Naive thymus-derived CD8-positive, alpha-beta T cell (primary cell): Measurements from ENCODE around the gene STARD10. TPM values are rescaled to one million over a fixed set of nuclear protein-coding genes. Genes with fewer than 3 reads are reported as not detected.
"Not testable (repeated sequence)": the region's sequence is repeated elsewhere in the genome, so short reads cannot be mapped to it uniquely, and the experiment has no call there.

Source experiments
- ATAC-seq, 2 donors: fragments of 150-1000 bp; cut with Tn5 transposase in 1 of 2; sonication (Bioruptor Pico), chemical (Tn5 transposase) in 1 of 2; 1 replicate in 1 of 2; 2 replicates in 1 of 2; pipeline ENCODE4 v1.10.0; 2021; ENCODE audit warnings: mild to moderate bottlenecking in 2 of 2, moderate library complexity in 2 of 2
- POLR2A ChIA-PET: fragments of 350-600 bp; sonication (Branson Sonifier 250); formaldehyde crosslinking; loops from one replicate; lab custom pipeline; 2021; ENCODE audit warnings: antibody characterized with exemption; lab: Charles Lee
- DNase-seq, 10 donors: peaks; one replicate each; pipeline versions ENCODE4 v3.0.0 to v3.0.0-alpha.2; 2020 to 2022
- H3K27ac Mint-ChIP-seq, 10 donors: one replicate each; pipeline ENCODE4 v1.8.0; 2020 to 2022; ENCODE audit warnings: mild to moderate bottlenecking in 10 of 10, mixed read lengths in 10 of 10, moderate library complexity in 4 of 10, inconsistent platforms in 1 of 10
- H3K27me3 Mint-ChIP-seq, 5 donors: one replicate each; pipeline ENCODE4 v1.8.0; 2021 to 2022; ENCODE audit warnings: mixed read lengths in 5 of 5
- H3K36me3 Mint-ChIP-seq, 3 donors: one replicate each; pipeline ENCODE4 v1.8.0; 2020 to 2022; ENCODE audit warnings: mixed read lengths in 3 of 3, mild to moderate bottlenecking in 2 of 3, inconsistent platforms in 1 of 3
- H3K4me1 Mint-ChIP-seq, 4 donors: one replicate each; pipeline ENCODE4 v1.8.0; 2021 to 2022; ENCODE audit warnings: mixed read lengths in 4 of 4
- H3K4me3 Mint-ChIP-seq, 10 donors: one replicate each; pipeline ENCODE4 v1.8.0; 2020 to 2022; ENCODE audit warnings: mild to moderate bottlenecking in 10 of 10, mixed read lengths in 10 of 10, moderate library complexity in 6 of 10, inconsistent platforms in 1 of 10
- H3K9me3 Mint-ChIP-seq, 9 donors: one replicate each; pipeline ENCODE4 v1.8.0; 2020 to 2022; ENCODE audit warnings: mixed read lengths in 9 of 9, mild to moderate bottlenecking in 3 of 9, inconsistent platforms in 1 of 9, moderate library complexity in 1 of 9
- polyA plus RNA-seq, 3 donors: library from polyadenylated mRNA; unstranded; fragments of 300-500 nt; fragmentation: Illumina TruSeq; gene quantifications; one replicate each; pipeline ENCODE4 v1.2.3, GENCODE V29; 2021
- total RNA-seq, 8 experiments: library from RNA in 2 of 8; stranded (reverse) in 2 of 8; gene quantifications; one replicate each; pipeline ENCODE4 v1.2.3 and lab custom pipeline; 2021 to 2026

STARD10 gene
- total and polyA plus RNA-seq, 5 experiments from 2014 or later: 11.8 to 16.3 (median 14.9) TPM

- ATAC-seq: peak in 1 of 2 donors; percentile 44
- H3K4me1 Mint-ChIP-seq: peaks cover 5 to 11% (median 5%) of the 10 kb centered on the region in 4 donors
- H3K27me3 Mint-ChIP-seq: no peaks in the 10 kb centered on the region
- POLR2A ChIA-PET: interaction anchor here (0.7 kb wide), 1 partner anchor 19 kb away, joined by 3 read pairs; no protein-coding TSS in a partner anchor
- no peak overlapping the region for H3K4me3 Mint-ChIP-seq
- no peaks in the 10 kb centered on the region for H3K36me3 Mint-ChIP-seq
- no peaks in the 10 kb centered on the region for H3K9me3 Mint-ChIP-seq
- DNase-seq: no peak
- H3K27ac Mint-ChIP-seq: no peak overlapping the region
These were observed 5.6 kb upstream of the STARD10 start for GRCh38 chr11:72799441-72799840.

- Mint-ChIP-seq H3K4me1 (peaks cover 7 to 21% (median 14%) of the 10 kb centered on the region in 4 donors), H3K27ac (peak overlapping the region in 2 of 10 donors; percentile 29 to 67), H3K4me3 (no peak overlapping the region), H3K9me3 (no peaks in the 10 kb centered on the region), H3K27me3 (no peaks in the 10 kb centered on the region), H3K36me3 (no peaks in the 10 kb centered on the region)
- POLR2A ChIA-PET: no interaction called here
- no peak for ATAC-seq
- no peak for DNase-seq
These were observed 4.5 kb upstream of the STARD10 start for GRCh38 chr11:72798361-72798760.

GRCh38 chr11:72793076-72793424 is 797 bp downstream of the STARD10 start:
- Mint-ChIP-seq H3K9me3 (no peaks in the 10 kb centered on the region), H3K27me3 (no peaks in the 10 kb centered on the region), H3K27ac (peak overlapping the region; percentile 99 to 100 (median 100)), H3K4me1 (peaks cover 9 to 38% (median 32%) of the 10 kb centered on the region in 4 donors), H3K4me3 (peak overlapping the region; percentile 92 to 100 (median 98)), H3K36me3 (no peaks in the 10 kb centered on the region)
- no peak for ATAC-seq
- DNase-seq: no peak
- POLR2A ChIA-PET: interaction anchor here (0.9 to 4.0 kb wide), 9 partner anchors 11 to 349 kb away, joined by 3 to 41 read pairs (median 8); partner anchors contain the start of genes ARAP1, ATG16L2 and FCHSD2

- H3K9me3 Mint-ChIP-seq: no peaks in the 10 kb centered on the region
- DNase-seq (no peak), ATAC-seq (no peak)
- peak overlapping the region; percentile 1 to 100 (median 98) for H3K4me3 Mint-ChIP-seq
- peak overlapping the region; percentile 99 to 100 (median 100) for H3K27ac Mint-ChIP-seq
- POLR2A ChIA-PET: interaction anchor here (0.9 to 4.0 kb wide), 9 partner anchors 10 to 350 kb away, joined by 3 to 41 read pairs (median 8); partner anchors contain the start of genes ARAP1, ATG16L2 and FCHSD2
- H3K27me3 Mint-ChIP-seq: no peaks in the 10 kb centered on the region
- peaks cover 11 to 38% (median 37%) of the 10 kb centered on the region in 4 donors for H3K4me1 Mint-ChIP-seq
- no peaks in the 10 kb centered on the region for H3K36me3 Mint-ChIP-seq
These were observed 1.3 kb downstream of the STARD10 start for GRCh38 chr11:72792437-72793021.

- H3K36me3 Mint-ChIP-seq, H3K4me3 Mint-ChIP-seq, H3K9me3 Mint-ChIP-seq, DNase-seq, H3K27me3 Mint-ChIP-seq, ATAC-seq: not testable (repeated sequence)
- peaks cover 11 to 46% (median 43%) of the 10 kb centered on the region in 4 donors for H3K4me1 Mint-ChIP-seq
- H3K27ac Mint-ChIP-seq: peak overlapping the region in 4 of 10 donors; percentile 19 to 62 (median 48)
- POLR2A ChIA-PET: interaction anchor here (0.7 to 4.0 kb wide), 3 partner anchors 18 to 44 kb away, joined by 3 to 41 read pairs (median 6); partner anchors contain the start of gene ATG16L2
These were observed 2.6 kb downstream of the STARD10 start for GRCh38 chr11:72791228-72791627.

- DNase-seq: no peak
- no peaks in the 10 kb centered on the region for H3K9me3 Mint-ChIP-seq
- no peak for ATAC-seq
- H3K4me1 Mint-ChIP-seq: peaks cover 8 to 43% (median 40%) of the 10 kb centered on the region in 4 donors
- H3K36me3 Mint-ChIP-seq: no peaks in the 10 kb centered on the region
- no peak overlapping the region for H3K4me3 Mint-ChIP-seq
- H3K27ac Mint-ChIP-seq: peak overlapping the region in 1 of 10 donors; percentile 10
- no peaks in the 10 kb centered on the region for H3K27me3 Mint-ChIP-seq
- POLR2A ChIA-PET: interaction anchor here (0.7 kb wide), 1 partner anchor 32 kb away, joined by 3 read pairs; no protein-coding TSS in a partner anchor
These were observed 4.2 kb downstream of the STARD10 start for GRCh38 chr11:72789493-72790131.

GRCh38 chr11:72788241-72788640 is 5.6 kb downstream of the STARD10 start:
- ATAC-seq (no peak), DNase-seq (no peak)
- H3K27ac Mint-ChIP-seq: peak overlapping the region in 4 of 10 donors; percentile 51 to 72 (median 62)
- peak overlapping the region in 1 of 10 donors; percentile 41 for H3K4me3 Mint-ChIP-seq
- no peaks in the 10 kb centered on the region for H3K27me3 Mint-ChIP-seq
- no peaks in the 10 kb centered on the region for H3K9me3 Mint-ChIP-seq
- peaks cover 4 to 30% (median 28%) of the 10 kb centered on the region in 4 donors for H3K4me1 Mint-ChIP-seq
- POLR2A ChIA-PET: interaction anchor here (0.6 kb wide), 1 partner anchor 1444 kb away, joined by 3 read pairs; no protein-coding TSS in a partner anchor
- H3K36me3 Mint-ChIP-seq: no peaks in the 10 kb centered on the region

- peak overlapping the region in 6 of 10 donors; percentile 34 to 67 (median 62) for H3K27ac Mint-ChIP-seq
- H3K9me3 Mint-ChIP-seq: no peaks in the 10 kb centered on the region
- H3K4me1 Mint-ChIP-seq: peaks cover 4 to 28% (median 26%) of the 10 kb centered on the region in 4 donors
- peak; percentile 56 to 62 for ATAC-seq
- H3K27me3 Mint-ChIP-seq: no peaks in the 10 kb centered on the region
- POLR2A ChIA-PET: interaction anchor here (0.6 kb wide), 1 partner anchor 1445 kb away, joined by 3 read pairs; no protein-coding TSS in a partner anchor
- no peaks in the 10 kb centered on the region for H3K36me3 Mint-ChIP-seq
- peak overlapping the region in 1 of 10 donors; percentile 11 for H3K4me3 Mint-ChIP-seq
- DNase-seq: no peak
These were observed 6.4 kb downstream of the STARD10 start for GRCh38 chr11:72787216-72788104.

- no peaks in the 10 kb centered on the region for H3K36me3 Mint-ChIP-seq
- H3K4me3 Mint-ChIP-seq: peak overlapping the region in 1 of 10 donors; percentile 24
- peaks cover 7 to 32% (median 29%) of the 10 kb centered on the region in 4 donors for H3K4me1 Mint-ChIP-seq
- no peak for ATAC-seq
- POLR2A ChIA-PET: interaction anchor here (0.5 to 0.7 kb wide), 2 partner anchors 48 to 883 kb away, joined by 3 to 4 read pairs; no protein-coding TSS in a partner anchor
- peak overlapping the region in 2 of 10 donors; percentile 23 to 32 for H3K27ac Mint-ChIP-seq
- no peaks in the 10 kb centered on the region for H3K27me3 Mint-ChIP-seq
- DNase-seq: no peak
- H3K9me3 Mint-ChIP-seq: no peaks in the 10 kb centered on the region
These were observed 7.3 kb downstream of the STARD10 start for GRCh38 chr11:72786305-72787215.

- Mint-ChIP-seq H3K36me3 (no peaks in the 10 kb centered on the region), H3K4me1 (peaks cover 10 to 42% (median 34%) of the 10 kb centered on the region in 4 donors), H3K9me3 (no peaks in the 10 kb centered on the region), H3K4me3 (peak overlapping the region in 1 of 10 donors; percentile 14), H3K27me3 (no peaks in the 10 kb centered on the region), H3K27ac (peak overlapping the region in 1 of 10 donors; percentile 57)
- DNase-seq (no peak), ATAC-seq (no peak)
- POLR2A ChIA-PET: no interaction called here
These were observed 9.2 kb downstream of the STARD10 start for GRCh38 chr11:72784662-72785061.
